ENCODE results near the gene ZNF532.
"Not testable (repeated sequence)": the region's sequence is repeated elsewhere in the genome, so short reads cannot be mapped to it uniquely, and the experiment has no call there.

Gene ZNF532

DNA sequence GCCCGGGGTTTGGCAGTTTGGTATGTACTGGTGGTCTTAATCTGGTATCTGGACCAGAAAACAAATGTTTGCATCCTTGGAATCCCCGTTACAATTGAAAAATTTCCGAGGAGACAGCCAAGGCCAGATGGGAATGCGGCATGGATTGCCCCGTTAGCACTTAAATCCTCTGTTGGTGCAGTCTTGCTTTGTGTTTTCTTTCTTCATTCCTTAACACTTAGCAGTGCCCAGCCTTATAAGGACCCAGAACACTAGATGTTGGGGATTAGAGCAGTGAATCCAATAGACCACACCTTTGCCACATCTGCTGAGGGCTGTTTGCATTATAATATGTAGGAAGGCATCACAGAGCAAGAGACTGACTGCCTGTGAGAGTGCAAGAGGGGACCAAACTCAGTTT lies 12.8 kb upstream of the ZNF532 start:
- DNase-seq = no peak

GRCh38 chr18:58852629-58853028 lies 12.0 kb upstream of the ZNF532 start:
- DNase-seq = no peak

DNA sequence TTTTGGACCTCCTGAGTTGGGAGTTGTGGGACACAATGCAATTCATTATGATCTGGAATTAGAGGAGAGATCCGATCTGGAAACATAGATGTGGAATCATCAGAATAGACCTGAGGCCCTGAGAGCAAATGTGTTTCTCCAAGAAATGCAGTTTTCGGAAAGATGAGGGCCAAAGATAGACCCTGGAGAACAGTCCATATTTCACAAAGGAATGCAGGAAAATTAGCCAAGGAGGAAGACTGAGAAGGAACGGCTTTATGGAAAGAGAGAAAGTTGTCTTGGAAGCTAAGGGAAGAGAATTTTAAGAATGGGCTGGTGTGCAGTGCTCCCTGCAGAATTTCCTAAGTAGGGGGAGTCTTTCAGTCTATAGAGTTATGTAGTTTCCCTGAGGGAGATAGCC lies 11.1 kb upstream of the ZNF532 start:
- DNase-seq = no peak

GRCh38 chr18:58855521-58855920 lies 9.2 kb upstream of the ZNF532 start:
- DNase-seq = not testable (repeated sequence)

DNA sequence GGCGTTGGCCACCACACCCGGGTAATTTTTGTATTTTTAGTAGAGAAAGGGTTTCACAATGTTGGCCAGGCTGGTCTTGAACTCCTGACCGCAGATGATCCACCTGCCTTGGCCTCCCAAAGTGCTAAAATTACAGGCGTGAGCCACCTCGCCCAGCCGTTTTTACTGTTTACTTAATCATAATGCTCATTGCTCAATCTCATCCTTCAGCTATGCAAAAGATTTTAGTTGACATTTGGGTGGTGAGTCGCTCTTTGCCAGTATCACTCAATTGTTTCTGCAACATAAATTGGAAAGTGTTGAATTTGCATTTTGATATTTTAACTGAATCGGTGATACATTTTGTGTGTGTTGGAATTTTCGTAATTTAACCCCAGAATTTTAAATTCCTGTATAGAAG lies 7.8 kb upstream of the ZNF532 start:
- no peak for DNase-seq

GRCh38 chr18:58858591-58859468 lies 5.8 kb upstream of the ZNF532 start:
- DNase-seq = no peak

GRCh38 chr18:58859907-58860306 lies 4.8 kb upstream of the ZNF532 start:
- peak; percentile 53 for DNase-seq

DNA sequence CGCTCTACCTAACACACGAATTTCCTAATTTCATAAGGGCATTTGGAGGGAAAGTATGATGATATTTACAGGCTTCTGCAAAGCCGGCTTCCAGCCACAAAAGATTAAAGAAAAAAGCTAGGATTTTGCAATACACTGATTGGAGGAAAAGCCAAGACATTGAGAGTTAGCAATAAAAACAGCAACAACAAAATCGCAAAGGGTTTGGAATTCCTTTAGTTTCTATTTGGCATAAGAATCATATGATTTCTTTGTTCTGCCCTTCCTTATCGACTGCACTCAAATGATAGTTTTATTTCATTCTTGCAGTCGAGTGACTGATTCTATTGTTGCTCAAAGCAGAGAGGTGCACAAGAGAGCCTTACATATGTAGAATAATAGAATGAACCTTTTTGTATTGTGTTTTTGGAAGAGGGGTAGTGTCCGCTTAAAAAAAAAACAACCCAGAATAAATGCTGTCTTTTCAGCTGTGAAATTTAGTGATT lies 3.9 kb upstream of the ZNF532 start:
- peak; percentile 65 for DNase-seq

GRCh38 chr18:58861353-58861752 lies 3.3 kb upstream of the ZNF532 start:
- DNase-seq = peak; percentile 73

- DNase-seq = peak; percentile 64
Observed at GRCh38 chr18:58861861-58862301, 2.8 kb upstream of the ZNF532 start.

DNA sequence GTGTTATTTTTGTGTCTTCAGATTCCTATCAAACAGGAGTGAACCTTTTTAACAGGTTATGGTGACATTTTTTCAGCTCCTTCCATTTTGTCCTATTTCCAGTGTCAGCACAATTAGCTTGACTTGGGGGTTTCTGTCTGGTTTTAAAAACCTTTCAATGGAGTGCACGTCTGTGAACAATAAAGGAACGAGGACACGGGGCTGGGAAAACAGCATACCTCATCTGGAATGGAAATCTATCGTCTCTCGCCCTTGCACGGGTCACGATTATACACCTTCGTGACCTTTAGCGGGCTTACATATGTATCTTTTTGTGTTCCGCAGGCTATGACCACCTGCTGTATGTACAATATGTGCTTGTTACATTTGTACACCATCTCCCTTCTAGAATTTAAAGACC lies 2.3 kb upstream of the ZNF532 start:
- no peak for DNase-seq

GRCh38 chr18:58862851-58863538 lies 1.7 kb upstream of the ZNF532 start:
- peak; percentile 89 for DNase-seq

- peak; percentile 79 for DNase-seq
Observed at GRCh38 chr18:58863539-58864145, 1.0 kb upstream of the ZNF532 start.

- no peak for DNase-seq
Observed at GRCh38 chr18:58865033-58865590, 435 bp downstream of the ZNF532 start.

- DNase-seq = peak; percentile 59
Observed at GRCh38 chr18:58865701-58866065, 1.0 kb downstream of the ZNF532 start.

GRCh38 chr18:58866066-58866772 lies 1.5 kb downstream of the ZNF532 start:
- peak; percentile 52 for DNase-seq

GRCh38 chr18:58866773-58867150 lies 2.1 kb downstream of the ZNF532 start:
- DNase-seq = peak; percentile 49

DNA sequence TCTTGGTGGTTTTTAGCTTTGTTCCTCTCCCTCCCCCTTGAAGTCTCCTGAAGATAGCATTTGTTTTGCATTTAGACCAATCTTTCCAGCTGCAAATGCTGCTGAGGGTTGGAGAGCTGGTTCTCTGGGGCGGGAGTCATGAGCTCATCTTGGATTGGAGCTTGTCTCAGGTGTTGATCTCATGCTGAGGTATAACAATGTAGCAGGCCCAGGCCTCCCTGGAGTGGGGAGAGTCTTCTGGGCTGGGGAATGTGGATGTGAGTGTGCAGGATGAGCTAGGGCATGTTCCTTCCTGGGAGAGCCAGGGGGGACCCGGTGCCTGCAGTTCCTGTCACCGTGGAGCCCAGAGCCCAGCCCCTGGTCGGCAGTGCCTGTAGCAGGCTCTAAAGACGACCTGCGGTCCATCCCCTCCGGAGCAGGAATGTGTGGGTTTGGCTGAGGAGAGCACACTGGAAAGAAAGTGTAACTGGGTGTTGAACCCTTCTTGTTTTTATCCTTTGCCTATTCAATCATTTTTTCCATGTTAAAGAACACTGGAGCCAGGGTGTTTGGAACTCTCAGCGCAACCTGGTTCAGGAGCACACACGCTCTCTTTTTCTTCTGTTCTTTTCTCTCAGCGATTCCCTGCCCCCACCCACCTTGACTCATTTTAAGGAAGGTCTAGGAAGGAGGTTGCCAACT lies 2.7 kb downstream of the ZNF532 start:
- DNase-seq = peak; percentile 67

GRCh38 chr18:58868440-58868839 lies 3.8 kb downstream of the ZNF532 start:
- no peak for DNase-seq

DNA sequence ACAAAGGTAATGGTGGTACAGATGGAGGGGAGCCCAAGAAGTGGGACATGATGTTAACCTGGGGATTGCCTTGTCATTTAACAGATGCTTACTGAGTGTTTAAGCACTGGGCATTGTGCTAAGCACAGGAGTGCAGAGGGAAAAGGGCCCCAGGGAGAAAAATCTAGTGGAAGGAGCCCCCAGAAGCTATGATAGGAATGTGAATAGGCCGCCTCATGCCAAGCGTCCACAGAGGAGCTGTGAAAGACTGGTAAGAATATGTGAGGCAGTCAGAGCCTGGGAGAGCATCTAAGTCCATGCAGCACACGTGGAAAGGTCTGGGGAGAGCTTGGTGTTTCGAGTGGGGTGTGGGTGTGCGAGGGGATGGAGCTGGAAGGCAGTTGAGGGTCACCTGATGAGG lies 5.5 kb downstream of the ZNF532 start:
- no peak for DNase-seq

DNA sequence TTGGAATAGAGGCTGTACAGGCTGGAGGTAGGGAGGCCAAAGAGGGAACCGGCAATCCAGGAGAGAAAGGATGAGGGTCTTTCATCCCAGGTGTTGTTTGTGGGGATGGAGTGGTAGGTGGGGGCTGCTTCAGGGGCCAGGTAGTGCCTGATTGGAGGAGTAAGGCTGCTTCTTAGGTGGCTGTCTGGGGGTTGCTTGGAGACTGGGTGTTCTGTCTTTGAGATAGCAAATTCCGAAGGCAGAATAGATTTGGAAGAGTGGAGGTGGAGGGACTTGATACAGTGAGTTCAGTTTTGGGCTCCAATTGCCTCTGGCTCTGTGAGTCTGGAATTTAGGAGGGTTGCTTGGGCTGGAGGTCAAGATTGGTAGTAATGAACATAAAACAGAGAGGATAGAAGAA lies 5.9 kb downstream of the ZNF532 start:
- DNase-seq = no peak
